NCI-H146 (cell line): Measurements from ENCODE around the gene TSKU.

Experiments used
- DNase-seq: peaks from one replicate; lab custom pipeline; 2025; lab: John Stamatoyannopoulos, UW

The TSKU gene

DNA sequence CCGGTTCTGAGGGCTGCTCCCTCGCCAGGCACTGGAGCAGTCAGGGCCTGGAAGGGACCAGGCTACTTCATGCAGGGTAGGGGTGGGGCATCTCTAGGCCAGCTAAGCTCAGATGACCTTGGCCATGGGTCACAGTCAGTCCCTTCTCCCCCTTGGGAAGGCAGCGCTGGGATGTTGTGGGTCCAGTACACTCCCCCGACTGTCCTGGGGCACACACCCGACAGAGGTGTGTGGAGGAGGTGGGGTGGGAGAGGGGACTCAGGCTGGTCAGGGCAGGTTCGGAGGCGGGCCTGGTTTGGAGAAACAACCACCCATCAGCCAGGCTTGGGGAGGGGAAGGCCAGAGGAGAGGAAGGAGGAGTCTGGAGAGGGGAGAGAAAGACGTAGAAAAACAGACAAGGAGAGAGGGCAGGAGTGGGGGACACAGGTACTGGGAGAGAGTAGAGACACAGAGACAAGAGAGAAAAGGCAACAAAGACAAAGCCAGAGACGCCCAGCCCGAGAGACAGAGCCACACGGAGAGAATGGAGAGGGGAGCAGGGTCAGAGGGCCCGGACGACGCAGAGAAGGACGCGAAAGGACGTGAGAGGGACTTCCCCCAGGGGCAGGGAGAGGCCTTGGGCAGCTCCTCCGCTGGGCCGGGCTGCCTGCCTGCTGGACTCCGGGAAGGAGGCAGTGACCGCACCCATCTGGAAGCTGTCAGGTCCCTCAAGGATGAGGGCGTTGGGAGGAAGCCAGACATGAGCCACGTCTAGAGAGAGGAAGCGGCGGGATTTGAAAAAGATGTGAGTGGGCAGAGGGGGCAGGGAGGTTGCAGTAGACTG, 30.6 kb upstream of the TSKU start:
- no peak for DNase-seq

DNA sequence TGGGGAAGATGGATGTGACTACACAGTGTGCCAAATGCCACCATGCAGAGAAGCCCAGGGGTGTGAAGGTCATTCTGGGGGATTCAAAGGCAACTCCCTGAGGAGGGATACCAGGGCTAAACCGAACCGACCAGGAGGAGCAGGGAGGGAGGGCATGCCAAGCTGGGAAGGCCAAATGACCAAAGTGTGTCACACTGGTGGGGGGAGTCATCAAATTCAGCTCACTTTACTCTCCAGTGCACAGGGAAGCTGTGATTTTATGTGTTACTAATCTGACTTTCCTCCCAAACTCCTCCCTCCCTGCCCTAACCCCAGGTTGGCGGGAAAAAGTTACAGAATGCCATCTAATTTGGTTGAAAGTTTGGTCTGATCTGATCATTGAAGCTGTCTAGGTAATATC, 29.7 kb upstream of the TSKU start:
- DNase-seq = no peak

DNA sequence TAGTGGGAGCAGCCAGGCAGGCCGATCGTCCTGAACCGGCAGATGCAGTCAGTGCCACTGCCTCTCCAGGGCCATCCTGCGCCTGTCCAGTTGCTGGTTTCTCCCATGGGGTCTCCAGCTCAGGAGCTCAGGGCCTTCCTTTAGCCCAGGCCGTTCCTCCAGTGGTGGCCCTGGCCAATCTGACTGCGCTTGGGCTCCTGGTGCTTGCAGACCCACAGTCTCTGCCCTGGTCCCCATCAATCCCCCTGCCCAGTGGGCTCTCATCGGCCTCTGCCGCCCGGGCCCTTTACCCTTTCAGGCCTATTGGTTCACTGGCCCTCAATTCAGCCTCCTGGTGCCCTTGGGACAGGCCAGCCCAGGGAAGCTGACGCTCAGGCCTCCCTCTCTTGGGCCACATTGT, 29.2 kb upstream of the TSKU start:
- no peak for DNase-seq

DNA sequence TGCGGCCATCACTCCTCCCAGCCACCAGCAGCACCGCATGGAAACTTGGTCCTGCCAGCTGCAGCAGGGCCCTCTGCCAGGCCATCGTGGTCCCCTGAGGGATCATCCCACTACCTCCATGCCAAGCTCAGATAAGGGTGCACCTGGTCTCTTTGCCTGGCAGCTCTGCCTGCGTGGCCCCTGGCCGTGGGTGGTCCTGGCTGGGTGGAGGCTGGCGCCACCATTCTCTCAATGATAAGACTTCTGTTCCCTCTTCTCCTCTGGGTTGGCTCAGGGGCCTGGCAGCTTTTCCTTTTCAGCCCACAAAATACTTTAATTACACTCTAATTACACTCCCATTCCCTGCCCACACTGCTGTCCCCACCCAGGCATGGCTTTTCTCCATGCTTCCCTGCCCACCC, 26.8 kb upstream of the TSKU start:
- DNase-seq = no peak

DNA sequence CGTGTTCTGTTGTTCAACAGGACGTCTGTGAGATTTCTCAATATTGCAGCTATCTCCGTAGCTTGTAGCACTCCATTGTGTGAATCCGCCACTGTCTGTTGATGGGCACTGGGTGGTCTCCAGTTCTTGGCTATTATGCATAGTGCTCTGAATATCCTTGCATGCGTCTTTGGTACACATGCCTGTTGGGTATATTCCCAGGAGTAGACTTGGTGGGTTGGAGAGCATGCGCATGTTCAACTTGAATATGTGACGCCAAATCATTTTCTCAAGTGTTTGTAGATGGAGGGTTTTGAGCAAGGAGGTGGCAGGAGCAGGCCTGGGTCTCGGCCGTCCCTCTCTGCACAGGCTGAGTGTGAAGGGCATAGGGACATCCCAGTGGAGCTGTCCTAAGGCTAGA, 24.8 kb upstream of the TSKU start:
- no peak for DNase-seq

DNA sequence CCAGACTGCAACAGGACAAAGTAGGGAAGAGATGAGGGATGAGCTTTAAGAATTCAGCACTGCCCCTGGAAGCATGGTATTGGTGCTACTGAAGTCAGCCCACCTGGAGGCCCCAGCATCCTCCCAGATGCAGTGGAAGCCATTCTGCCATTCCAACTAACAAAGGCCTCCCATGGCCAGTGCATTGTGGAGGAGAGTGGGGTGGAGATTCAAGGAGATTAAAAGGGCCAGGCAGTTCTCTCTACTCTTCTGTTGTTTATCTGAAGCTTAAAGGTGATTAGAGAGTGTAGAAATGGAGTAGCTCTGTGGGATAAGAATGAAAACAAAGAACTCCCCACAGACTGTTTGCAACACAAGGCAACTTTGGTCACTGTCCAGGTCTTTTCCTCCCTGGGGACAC, 24.1 kb upstream of the TSKU start:
- DNase-seq = peak; percentile 12

DNA sequence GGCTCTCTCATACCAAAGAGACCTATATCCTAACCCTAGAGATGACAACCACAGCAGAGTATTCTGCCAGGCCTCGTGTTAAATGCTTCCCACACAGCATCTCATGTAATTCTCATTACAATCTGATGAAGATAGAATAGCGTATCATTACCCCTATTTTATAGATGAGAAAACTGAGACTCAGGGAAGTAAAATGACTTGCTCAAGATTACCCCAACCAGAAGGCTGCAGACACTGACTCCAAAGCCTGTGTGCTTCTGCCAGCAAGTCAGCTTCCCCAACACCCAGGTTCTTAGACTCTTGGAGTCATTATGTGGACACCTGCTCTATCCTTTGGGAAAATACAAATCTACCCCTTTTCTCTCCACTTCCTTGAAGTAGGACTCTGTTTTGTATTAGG, 23.6 kb upstream of the TSKU start:
- no peak for DNase-seq

DNA sequence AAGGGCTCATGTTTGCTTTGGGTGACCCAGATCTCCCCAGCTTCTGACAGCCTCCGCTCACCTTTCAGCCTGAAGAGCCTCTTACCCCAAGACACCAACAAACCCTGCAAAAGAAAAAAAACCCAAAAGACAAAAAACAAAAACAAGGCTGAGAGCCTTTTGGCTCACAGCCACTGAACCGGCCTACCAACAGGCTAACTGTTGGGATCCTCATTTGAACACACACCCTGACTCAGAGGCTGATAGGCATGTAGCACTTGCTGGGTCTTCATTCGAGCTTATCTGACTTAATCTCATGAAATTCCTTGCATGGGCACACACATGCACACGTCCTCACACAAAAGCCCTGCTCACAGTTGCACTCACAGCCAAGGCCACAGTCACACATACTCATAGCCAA, 22.9 kb upstream of the TSKU start:
- DNase-seq = no peak

DNA sequence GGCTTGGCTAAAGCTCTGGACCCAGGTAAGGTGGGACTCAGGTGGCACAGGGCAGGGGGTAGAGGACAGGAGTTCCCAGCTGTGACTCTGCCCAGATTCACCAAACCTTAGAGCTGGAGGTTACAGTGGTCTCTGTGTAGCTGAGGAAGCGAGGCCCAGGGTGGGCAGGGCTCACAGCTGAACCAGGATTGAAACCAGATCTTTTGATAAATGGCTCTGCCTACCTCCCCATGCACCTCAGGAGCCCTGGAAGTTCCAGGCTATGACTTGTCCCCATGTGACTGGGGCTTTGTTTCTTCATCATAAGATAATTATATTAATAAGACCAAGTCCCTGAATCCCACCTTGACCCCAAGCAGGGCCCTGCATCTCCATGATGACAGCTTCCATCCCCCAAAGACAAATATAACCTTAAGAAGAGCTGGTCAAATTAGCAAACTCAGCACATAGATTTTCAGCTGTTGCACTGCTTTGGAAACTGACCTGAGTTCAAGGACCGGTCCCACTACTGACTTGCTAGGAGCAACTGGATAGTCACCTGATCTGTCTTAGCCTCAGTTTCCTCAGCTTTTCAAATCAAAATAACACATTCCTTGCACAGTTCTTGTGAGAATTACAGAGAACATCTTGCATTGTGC, 21.3 kb upstream of the TSKU start:
- no peak for DNase-seq

DNA sequence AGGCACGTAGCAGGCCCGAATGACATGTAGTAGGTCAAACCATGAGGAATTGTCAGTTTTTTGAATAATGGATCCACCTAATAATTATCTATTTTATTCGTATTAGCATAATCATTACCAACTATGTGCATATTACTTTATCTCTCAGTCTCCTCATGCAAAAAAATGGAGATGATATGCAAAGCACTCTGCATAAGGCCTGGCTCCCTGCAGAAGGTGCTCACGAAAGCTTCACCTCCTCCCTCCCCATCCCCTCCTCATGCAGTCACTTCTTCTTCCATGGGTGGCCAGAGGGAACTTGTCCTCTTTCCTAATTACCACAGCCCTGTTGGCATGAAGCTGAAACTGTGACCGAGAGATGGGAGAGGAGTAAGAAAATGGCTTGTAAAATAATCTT, 20.8 kb upstream of the TSKU start:
- no peak for DNase-seq

DNA sequence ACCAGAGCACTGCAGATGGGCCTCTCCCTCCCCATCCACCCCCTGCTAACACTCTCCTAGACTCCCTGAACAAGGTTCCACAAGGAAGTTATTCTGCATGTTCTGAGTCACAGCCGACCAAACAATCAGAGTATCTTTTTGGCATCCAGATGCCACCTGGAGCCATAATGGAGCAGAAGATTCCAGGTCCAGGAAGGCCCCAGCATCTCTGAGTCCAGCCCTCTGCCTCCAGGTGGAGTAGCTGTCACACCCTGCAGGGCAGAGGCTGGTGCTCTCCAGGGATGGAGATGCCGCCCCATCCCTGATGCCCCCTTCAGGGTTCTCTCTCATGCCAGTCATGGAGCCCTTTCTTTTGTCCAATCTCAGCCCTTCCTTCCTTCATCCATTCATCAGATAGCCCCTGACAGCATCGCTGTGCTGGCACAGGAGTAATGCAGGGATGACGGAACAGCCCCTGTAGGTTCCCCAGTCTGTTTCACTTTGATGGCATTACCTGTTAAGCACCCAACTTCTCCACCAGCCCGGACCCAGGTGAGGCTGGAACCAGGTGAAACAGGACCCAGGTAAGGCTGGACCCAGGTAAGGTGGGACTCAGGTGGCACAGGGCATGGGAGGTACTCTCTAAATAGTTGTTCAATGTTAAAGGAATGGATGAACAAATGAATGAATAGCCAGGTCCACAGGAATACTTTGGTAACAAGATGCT, 20.1 kb upstream of the TSKU start:
- DNase-seq = no peak

DNA sequence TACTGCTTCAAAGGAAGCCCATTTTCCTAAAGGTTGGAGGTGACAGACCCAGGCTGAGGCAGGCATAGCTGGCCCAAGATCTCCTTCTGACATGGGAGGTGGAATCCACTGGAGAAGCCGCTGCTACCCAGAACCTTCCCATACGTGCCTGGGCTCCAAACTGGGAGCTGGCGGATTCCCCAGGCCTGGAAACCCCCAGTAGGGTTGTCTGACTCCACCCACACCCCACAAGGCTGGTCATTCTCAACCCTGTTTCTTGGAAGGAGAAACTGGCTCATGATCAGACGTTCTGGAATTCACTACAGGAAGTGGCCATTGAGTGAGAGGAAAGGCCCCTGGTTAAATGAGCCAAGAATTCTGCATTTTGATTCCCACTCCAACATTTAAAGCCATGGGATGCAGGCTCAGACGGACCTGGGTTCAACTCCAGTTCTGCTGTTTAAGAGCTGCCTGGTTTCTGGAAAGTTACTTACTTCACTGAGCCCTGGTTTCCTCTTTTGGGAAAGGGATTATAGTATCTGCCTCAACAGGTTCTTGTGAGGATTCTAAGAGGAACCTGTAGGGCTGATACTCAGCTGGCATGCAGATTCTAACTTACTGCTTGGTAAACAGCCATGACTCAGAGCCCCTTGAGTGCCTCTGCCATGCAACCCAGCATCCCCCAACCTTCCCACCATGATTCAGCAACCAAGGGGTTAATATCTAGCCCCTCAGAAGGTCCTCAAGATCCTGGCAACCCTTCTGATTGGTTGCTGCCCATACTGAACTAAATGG, 19.4 kb upstream of the TSKU start:
- DNase-seq = no peak

DNA sequence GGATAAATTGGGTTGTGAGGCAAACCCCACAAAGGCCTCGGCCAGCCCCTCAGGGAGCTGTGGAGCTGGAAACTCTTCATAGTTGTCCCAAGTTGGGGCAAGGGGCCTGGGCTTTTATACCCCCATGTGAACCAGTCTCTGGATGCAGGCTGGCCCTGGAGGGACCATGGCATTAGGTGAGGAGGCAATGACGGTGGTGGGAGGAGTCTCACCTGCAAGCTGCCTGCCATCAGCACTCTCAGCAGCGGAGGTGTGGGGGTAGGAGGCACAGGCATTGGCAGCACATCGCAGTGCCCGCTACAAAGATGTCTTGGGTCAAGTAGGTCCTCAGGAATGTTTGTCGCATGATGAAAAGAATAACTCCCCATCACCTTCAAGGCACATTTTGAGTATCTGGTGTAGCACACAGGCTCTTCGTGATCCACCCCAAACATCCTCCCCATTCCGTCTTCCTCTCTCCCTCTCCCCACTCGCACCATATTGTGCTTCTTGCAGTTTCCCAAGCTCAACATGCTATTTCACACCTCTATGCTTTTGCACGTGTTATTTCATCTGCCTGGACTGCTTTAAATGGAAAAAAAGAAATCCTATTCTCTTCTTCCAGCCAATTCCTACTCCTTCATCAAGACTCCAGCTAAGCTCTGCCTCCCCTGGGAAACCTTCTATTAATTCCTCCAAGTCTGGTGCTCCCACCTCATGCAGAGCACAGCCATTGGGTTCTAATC, 18.1 kb upstream of the TSKU start:
- no peak for DNase-seq

DNA sequence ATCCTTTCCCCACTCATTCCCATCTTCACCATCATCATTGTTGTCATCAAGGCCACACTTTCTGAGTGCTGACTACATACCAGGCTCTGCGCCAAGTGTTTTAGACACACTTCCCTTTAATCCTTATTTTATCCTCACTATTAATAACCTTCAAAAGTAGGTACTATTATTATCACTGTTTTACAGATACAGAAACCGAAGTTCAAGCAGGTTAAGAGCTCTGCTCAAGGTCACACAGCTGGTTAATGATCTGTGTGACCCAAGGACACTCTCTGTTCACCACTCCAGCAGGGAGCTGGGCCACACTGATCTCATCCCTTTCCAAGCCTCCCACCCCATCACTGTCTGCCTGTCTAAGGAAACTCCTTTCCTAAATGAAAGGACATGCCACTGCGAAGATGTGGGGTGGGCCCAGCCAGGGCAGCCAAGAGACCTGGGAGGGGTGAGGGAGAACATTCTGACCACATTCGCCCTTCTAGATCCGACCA, 17.2 kb upstream of the TSKU start:
- no peak for DNase-seq

DNA sequence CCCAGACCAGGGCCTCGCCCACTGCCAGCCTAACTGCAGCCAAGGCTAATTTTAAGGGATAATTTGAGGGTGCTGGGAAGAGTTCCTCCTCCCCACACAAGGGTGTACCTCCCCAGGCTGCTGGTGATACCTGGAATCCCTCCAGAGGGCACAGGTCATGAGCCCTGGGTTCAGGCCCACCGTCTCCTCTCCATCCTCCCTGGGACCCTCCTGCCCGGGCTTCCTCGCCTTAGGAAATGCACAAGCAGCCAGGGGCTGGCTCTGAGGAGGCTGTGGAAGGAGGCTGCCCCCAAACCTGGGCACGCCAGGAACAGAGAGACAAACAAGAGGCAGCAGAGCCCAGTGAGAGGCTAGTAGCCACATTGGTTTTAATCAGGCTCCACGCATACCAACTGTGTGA, 16.6 kb upstream of the TSKU start:
- DNase-seq = no peak

DNA sequence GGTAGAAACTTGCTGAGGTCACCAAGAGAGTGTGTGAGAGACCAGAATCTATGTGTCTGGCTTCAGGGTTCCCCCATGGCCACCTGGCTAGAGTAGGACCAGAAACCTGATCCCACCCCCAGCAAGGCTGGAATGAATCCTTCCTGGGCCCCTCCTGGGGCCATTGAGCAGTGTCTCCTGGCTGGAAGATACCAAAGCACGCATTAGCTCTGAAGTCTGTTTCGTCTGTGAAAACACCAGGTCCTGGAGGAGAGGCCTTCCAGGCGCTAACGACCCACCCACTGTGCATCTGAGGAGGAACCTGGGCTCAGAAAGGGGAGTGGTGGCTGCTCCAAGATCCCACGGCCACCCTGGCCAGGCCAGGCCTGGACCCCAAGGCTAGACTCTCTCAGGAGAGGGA, 15.5 kb upstream of the TSKU start:
- DNase-seq = no peak

DNA sequence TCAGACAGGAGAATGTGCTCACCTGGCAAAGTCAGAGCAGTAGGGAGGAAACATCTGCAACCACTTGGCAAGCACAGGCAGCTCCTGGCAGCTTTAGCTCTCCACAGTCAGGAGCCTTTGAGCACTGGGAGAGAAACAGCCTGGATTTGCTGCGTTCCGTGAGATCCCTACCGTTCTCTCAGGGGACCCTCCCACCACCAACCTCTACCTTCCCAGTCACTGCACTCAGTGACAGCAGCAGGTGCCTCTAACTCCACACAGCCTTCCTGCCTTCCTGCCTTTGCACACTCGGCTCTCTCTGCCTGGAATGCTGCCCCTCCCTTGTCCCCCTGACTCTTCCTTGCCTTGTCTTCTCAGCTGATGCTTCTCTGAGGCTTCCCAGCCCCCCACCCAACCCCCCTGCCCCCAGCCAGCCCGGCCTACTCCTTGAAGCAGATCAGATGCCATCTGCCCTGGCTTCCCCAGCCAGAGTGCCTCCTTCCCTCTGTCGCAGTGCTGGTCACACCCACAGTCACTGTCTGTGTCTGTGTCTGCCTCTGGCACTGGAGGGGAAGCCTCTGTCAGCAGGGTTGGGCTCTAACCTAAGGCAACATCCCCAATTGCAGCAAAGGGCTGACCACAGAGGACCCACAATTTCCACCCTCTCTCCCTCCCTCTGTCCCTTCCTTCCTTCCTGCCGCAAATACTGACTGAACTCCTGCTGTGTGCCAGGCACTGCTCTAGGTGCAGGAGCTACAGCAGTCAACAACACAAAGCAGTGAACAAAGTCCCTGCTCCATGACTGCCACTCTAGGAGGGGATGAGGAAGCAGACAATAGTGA, 14.9 kb upstream of the TSKU start:
- DNase-seq = no peak

DNA sequence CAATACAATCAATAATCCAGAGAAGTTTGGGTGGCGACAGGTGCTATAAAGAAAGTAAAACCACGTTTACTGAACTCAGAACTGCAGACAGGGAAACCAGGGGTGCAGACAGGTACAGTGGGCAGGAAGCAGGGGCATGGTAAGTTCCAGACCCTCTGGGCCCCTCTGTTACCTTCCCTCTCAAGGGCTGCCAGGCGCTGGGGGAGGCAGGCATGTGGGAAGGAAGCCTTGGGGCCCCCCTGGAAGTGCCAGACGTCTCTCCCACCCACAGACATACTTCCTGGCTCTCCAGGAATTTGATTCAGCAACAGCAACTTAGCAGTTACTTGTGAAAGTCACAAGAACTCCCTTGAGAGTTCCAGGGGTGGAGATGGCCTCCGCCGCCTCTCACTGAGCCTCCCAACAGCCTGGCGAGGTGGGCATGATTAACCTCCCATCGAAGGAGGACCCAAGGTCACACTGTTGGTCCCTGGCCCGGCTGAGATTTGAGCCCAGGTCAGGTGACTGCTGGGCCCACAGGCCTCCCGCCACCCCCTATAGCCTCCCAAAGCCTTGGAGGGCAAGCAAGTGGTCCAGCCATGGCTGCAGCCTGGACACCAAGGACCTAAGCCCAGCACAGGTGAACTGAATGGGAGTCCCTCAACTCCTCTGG, 14.1 kb upstream of the TSKU start:
- DNase-seq = no peak

DNA sequence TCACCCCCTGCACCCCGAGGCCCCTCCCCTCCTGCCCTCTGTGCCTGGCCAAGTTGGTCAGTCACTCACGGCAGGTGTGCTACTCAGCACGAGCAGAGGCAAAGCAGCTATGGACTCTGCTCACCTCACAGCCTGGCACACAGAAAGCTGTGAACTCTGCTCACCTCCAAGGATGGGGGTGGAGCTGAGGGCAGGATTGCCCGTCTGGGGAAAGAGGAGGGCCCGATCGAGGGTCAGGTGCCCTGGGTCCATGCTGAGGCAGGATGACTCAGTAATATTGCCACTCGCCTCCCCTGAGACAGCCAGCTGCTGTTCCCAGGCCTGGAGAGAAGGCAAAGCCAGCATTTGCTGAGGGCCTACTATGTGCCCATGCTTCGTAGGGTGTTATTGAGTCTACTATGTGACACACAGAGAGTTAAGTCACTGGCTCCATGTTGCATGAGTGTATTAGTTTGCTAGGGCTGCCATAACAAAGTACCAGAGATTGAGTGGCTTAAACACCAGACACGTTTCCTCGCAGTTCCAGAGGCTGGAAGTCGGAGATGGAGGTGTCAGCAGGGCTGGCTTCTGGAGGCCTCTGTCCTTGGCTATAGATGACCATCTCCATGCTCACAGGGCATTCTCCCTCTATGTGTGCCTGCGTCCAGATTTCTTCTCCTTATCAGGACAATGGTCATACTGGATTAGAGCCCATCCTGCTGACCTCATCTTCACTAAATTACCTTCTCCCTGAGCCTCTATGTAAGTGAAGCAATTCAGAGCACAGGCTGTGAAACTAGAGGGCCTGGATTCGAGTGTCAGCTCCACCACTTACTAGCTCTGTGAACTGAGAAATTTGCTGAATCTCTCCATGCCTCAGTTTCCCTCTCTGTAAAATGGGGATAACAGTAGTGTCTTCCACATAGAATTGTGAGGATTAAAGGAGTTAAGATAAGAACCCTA, 13.2 kb upstream of the TSKU start:
- no peak for DNase-seq
